Heart left ventricle (tissue), 16 donors: ENCODE data around the gene SGPL1. TPM values are rescaled to one million over a fixed set of nuclear protein-coding genes. Genes with fewer than 3 reads are reported as not detected.

ENCODE experiments used
- ATAC-seq, 4 donors: fragments of 200-7000 bp; cut with Tn5 transposase; one replicate each; pipeline ENCODE4 v1.9.1; 2020 to 2022; ENCODE audit warnings: moderate library complexity in 4 of 4, mild to moderate bottlenecking in 3 of 4, moderate number of reproducible peaks in 1 of 4
- DNase-seq, 5 donors: peaks; one replicate each; pipeline ENCODE4 v3.0.0-alpha.2; 2020
- H3K27ac ChIP-seq, 12 donors: fragments of 200-600 bp; sonication (generic) in 4 of 12; one replicate each; pipeline versions ENCODE4 v1.5.0 to v1.8.0; 2016 to 2022; ENCODE audit warnings: mild to moderate bottlenecking in 2 of 12
- H3K27me3 ChIP-seq, 9 donors: fragments of 200-600 bp; sonication (generic) in 2 of 9; one replicate each; pipeline versions ENCODE4 v1.5.1 to v1.8.0; 2016 to 2022; ENCODE audit warnings: mild to moderate bottlenecking in 3 of 9
- H3K36me3 ChIP-seq, 9 donors: fragments of 200-600 bp; sonication (generic) in 2 of 9; one replicate each; pipeline versions ENCODE4 v1.5.0 to v1.8.0; 2018 to 2022; ENCODE audit warnings: mild to moderate bottlenecking in 2 of 9
- H3K4me1 ChIP-seq, 12 donors: fragments of 200-600 bp; sonication (generic) in 4 of 12; one replicate each; pipeline versions ENCODE4 v1.5.0 to v1.8.0; 2016 to 2022; ENCODE audit warnings: mild to moderate bottlenecking in 3 of 12
- H3K4me3 ChIP-seq, 12 donors: fragments of 200-600 bp; sonication (generic) in 4 of 12; one replicate each; pipeline versions ENCODE4 v1.5.0 to v1.8.0; 2017 to 2022; ENCODE audit warnings: mild to moderate bottlenecking in 9 of 12, moderate library complexity in 4 of 12
- H3K9me3 ChIP-seq, 12 donors: fragments of 200-600 bp; sonication (generic) in 4 of 12; one replicate each; pipeline versions ENCODE4 v1.5.0 to v1.8.0; 2016 to 2022; ENCODE audit warnings: mild to moderate bottlenecking in 1 of 12
- CTCF ChIP-seq, 12 donors: fragments of 200-600 bp; sonication (generic) in 4 of 12; IDR thresholded peaks; one replicate each; pipeline versions ENCODE4 v1.5.0 to v1.8.0; 2018 to 2022; ENCODE audit warnings: antibody characterized with exemption in 12 of 12, mild to moderate bottlenecking in 5 of 12
- POLR2A ChIP-seq, 2 donors: fragments of 450-650 bp; IDR thresholded peaks; one replicate each; pipeline ENCODE4 v1.6.1; 2017; ENCODE audit warnings: antibody characterized with exemption in 2 of 2, mild to moderate bottlenecking in 2 of 2, moderate library complexity in 2 of 2
- WGBS, 4 donors: extraction: QIAGEN DNeasy Blood & Tissue Kit in 2 of 4; methylation state at CpG; one replicate each; pipeline versions ENCODE4 v1.1.5 to v1.1.7; 2013 to 2018; 5-methylcytosine and 5-hydroxymethylcytosine counted together
- intact Hi-C, 10 donors: fragments of 100-400 bp; cut with DNase I; formaldehyde crosslinking; loops; one replicate each; pipeline versions ENCODE4 v1.11.1 to v1.14.2; 2022
- polyA plus RNA-seq, 2 donors: library from polyadenylated mRNA; stranded (reverse); fragments of 200-250 nt; gene quantifications; one replicate each; pipeline ENCODE4 v1.2.3, GENCODE V29; 2013
- total RNA-seq, 9 donors: library from RNA; depleted of rRNA in 2 of 9; stranded (reverse); fragments of >200 nt in 2 of 9; fragmentation: NEBNext Ultra II Directional in 3 of 9; extraction: Animal tissue kit (Norgen Biotek cat#: 25700) in 3 of 9; gene quantifications; one replicate each; pipeline versions ENCODE4 v1.1.0 to v1.2.4, GENCODE V29; 2016 to 2023
- donor health status: ischemic (EF 13 %, LVEDD 7.1; RV severe dilation, severe dysfunction).
- donor health status: healthy with polysubstance abuse.
- donor health status: DM: no; HTN: yes; CAD: no.
- donor health status: DM: no; HTN: no; CAD: no.
- donor health status: ischemic (EF 25% LVEDD 6.9; RV normal size, moderate dysfunction).
- donor health status: ischemic (EF 25% LVEDD 5.7; RV mildly dilated, moderate dysfunction).
- donor health status: healthy.
- donor health status: DM: yes; HTN: yes; CAD: no.
- donor health status: ischemic (EF 35%, LVEDD 5.7; RV mildly dilated, moderate dysfunction).
- donor health status: nonischemic (EF 11% LVEDD 7.7; RV severe dilation, severe dysfunction).
- donor health status: DM: yes; HTN: yes; CAD: no.
- donor health status: PGD.
- donor health status: ischemic (EF 29% LVEDD 5.4; RV normal size, mild dysfunction).
- donor health status: nonischemic (EF 23%, LVEDD 6.1; RV moderate dilation, normal function).

Gene SGPL1
- total and polyA plus RNA-seq, 11 donors, result 2.9 to 32.3 (median 11.4) TPM

- ATAC-seq (no peak), DNase-seq (no peak)
- H3K9me3 ChIP-seq, result no peaks in the 10 kb centered on the region
- intact Hi-C loops, result loop anchor here in 6 of 10 donors (5.0 to 10.0 kb wide), 6 partner anchors 297 to 382 kb away; partner anchors contain the start of gene UNC5B (in 1 of the 6)
- H3K4me3 ChIP-seq, result no peak overlapping the region
- peaks cover 0 to 24% (median 9%) of the 10 kb centered on the region in 12 donors for H3K4me1 ChIP-seq
- no peaks in the 10 kb centered on the region for H3K36me3 ChIP-seq
- WGBS, 4 donors, result 79 to 88% (median 87%) methylated on average over 21 to 27 of the region's 27 CpGs
- H3K27ac ChIP-seq, result no peak overlapping the region
- H3K27me3 ChIP-seq, result no peaks in the 10 kb centered on the region
- TF ChIP-seq CTCF (IDR thresholded peaks at IDR 0.05), result no peak
- no peak for TF ChIP-seq POLR2A (IDR thresholded peaks at IDR 0.05)
Observed at GRCh38 chr10:70905071-70906021, 89.6 kb downstream of the SGPL1 start.

- H3K27me3 ChIP-seq, result no peaks in the 10 kb centered on the region
- no peaks in the 10 kb centered on the region for H3K36me3 ChIP-seq
- TF ChIP-seq POLR2A (IDR thresholded peaks at IDR 0.05) (no peak), CTCF (IDR thresholded peaks at IDR 0.05) (no peak)
- DNase-seq (no peak), ATAC-seq (no peak)
- peaks cover 0 to 24% (median 9%) of the 10 kb centered on the region in 12 donors for H3K4me1 ChIP-seq
- intact Hi-C loops, result loop anchor here in 6 of 10 donors (5.0 to 10.0 kb wide), 6 partner anchors 296 to 381 kb away; partner anchors contain the start of gene UNC5B (in 1 of the 6)
- H3K9me3 ChIP-seq, result no peaks in the 10 kb centered on the region
- 81 to 90% (median 83%) methylated on average over 5 of the region's 5 CpGs for WGBS, 4 donors
- H3K27ac ChIP-seq, result no peak overlapping the region
- no peak overlapping the region for H3K4me3 ChIP-seq
Observed at GRCh38 chr10:70906031-70906783, 90.5 kb downstream of the SGPL1 start.

DNA sequence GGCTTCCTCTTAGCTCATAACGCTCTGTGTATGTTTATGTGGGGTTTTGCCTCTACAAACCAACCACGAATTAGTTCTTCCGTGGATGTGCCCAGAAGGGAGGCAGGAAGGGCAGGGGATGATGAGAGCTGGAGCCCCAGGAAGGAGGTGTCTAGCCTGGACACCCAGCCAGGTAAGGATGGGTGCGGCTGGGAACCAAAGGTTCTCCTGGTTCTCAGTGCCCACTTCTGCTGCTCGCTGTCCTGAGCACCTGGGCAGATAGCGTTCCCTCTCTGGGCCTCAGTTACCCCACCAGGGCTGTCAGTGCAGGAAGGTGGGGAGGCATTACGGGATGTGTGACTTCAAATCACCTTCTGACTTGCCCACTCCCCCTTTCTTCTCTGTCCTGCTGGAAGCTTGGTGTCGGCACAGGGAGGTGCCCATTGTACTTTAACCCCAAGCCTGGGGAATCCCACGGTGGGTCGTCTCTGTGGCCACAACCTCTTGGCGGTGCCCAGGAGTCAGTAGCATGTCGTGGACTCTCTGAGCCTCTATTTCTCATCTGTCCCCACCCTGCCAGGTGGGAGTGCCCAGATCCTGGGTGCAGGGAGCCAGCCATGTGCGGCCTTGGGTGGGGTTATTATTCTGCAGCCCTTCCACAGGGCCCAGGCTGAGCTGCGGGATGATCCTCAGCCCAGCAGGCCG lies 91.3 kb downstream of the SGPL1 start:
- ATAC-seq, result peak in 1 of 4 donors; percentile 3

More for the DNA sequence above, 91.3 kb downstream of the SGPL1 start:
- Histone ChIP-seq H3K9me3 (no peaks in the 10 kb centered on the region), H3K4me1 (peaks cover 0 to 24% (median 9%) of the 10 kb centered on the region in 12 donors), H3K4me3 (no peak overlapping the region), H3K36me3 (no peaks in the 10 kb centered on the region), H3K27ac (peak overlapping the region in 4 of 12 donors; percentile 19 to 67 (median 32)), H3K27me3 (no peaks in the 10 kb centered on the region)
- TF ChIP-seq CTCF (IDR thresholded peaks at IDR 0.05) (no peak), POLR2A (IDR thresholded peaks at IDR 0.05) (no peak)
- WGBS, 4 donors, result 83 to 88% (median 85%) methylated on average over 15 of the region's 15 CpGs
- DNase-seq, result peak in 1 of 5 donors; percentile 7
- intact Hi-C loops, result loop anchor here in 6 of 10 donors (5.0 to 10.0 kb wide), 6 partner anchors 295 to 380 kb away; partner anchors contain the start of gene UNC5B (in 1 of the 6)
